ENCODE results near the gene PRDM5.

The PRDM5 gene

GRCh38 chr4:120922381-120923206 lies at the start of gene PRDM5:
Gene PRDM5, minus strand, starts transcription at chr4:120922726. Its CDS starts 118 bp downstream, at chr4:120922608.
- no peak for DNase-seq (ENCODE audit: low read depth)

GRCh38 chr4:120971884-120972283 lies 49.4 kb upstream of the PRDM5 start:
- DNase-seq (ENCODE audit: low read depth): no peak

- no peak for DNase-seq (ENCODE audit: low read depth)
Observed at GRCh38 chr4:120965938-120966337, 43.4 kb upstream of the PRDM5 start.

DNA sequence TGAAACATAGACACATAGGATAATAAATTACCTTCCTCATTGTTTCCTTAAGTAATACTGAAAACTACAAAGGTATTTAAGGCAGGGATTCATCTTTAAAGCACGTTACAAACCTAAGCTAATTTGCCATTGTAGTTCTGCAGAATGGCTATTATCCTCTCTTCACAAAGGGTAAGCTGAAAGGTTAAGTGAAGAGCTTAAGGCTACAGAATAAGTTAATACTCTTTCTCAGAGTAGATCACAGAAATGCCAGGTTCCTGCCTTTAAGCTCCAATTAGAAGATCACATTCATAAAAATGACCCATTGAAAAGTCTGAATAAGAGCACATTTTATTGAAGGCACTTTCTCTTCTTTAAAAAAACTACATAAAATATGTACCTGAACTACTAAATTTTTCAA lies 42.1 kb upstream of the PRDM5 start:
- no peak for DNase-seq (ENCODE audit: low read depth)

DNA sequence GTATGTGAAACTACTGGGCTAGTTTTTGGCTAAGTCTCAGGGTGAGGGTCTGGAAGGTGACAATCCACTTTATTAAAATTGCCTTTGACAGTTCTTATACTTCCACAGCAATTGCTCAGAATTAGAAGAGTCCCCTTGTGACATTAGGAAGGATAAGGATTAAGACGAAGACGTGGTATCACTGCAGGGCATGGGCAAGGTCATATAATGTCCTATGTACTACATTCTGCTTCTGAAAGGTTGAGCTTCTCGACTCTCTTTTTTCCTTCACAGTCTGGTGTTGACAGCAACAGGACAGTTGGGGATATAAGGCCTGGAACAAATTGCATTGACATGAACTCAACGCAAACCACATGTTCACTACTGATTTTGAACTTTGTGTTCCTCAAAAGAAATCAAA lies 40.9 kb upstream of the PRDM5 start:
- no peak for DNase-seq (ENCODE audit: low read depth)

- no peak for DNase-seq (ENCODE audit: low read depth)
Observed at GRCh38 chr4:120960656-120961267, 38.2 kb upstream of the PRDM5 start.

GRCh38 chr4:120948382-120948781 lies 25.9 kb upstream of the PRDM5 start:
- DNase-seq (ENCODE audit: low read depth): no peak

DNA sequence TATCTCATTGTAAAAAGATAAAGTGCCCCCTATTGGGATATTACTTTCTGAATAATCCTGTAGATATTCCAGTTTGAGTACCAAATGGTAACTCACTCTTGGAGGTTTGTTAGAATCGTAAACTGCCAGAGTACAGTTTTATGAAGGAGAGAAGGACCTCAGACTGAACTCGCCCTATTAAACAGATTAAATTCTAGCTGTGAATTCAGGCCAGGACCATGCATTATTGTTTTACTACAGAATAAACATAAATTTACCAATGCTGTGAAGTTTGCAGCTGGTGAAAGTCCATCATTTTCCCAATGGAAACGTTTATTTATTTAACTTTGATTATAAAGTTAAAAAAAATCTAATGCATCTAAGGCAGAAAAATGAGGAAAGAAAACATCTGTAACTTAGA lies 20.2 kb upstream of the PRDM5 start:
- no peak for DNase-seq (ENCODE audit: low read depth)

GRCh38 chr4:120940547-120940946 lies 18.0 kb upstream of the PRDM5 start:
- DNase-seq (ENCODE audit: low read depth): no peak

GRCh38 chr4:120939693-120940092 lies 17.2 kb upstream of the PRDM5 start:
- DNase-seq (ENCODE audit: low read depth): no peak

DNA sequence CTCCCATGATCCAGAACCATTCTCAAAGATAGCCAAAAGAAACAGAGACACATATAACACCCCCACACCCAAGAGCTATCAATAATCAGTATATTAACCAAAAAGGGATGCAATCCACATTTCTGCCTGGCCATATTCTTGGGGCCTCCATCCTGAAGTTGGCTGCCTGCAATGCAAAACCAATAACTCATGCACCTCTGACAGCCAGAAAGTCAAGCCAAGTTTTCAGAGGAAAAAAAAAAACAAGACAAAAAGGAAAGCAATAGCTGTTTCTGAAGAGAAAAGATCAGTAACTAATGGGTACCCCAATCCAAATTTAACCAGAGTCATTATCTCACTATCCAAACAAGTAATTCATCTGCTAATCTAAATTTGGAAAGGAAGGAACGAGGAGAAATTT lies 7.3 kb upstream of the PRDM5 start:
- no peak for DNase-seq (ENCODE audit: low read depth)

DNA sequence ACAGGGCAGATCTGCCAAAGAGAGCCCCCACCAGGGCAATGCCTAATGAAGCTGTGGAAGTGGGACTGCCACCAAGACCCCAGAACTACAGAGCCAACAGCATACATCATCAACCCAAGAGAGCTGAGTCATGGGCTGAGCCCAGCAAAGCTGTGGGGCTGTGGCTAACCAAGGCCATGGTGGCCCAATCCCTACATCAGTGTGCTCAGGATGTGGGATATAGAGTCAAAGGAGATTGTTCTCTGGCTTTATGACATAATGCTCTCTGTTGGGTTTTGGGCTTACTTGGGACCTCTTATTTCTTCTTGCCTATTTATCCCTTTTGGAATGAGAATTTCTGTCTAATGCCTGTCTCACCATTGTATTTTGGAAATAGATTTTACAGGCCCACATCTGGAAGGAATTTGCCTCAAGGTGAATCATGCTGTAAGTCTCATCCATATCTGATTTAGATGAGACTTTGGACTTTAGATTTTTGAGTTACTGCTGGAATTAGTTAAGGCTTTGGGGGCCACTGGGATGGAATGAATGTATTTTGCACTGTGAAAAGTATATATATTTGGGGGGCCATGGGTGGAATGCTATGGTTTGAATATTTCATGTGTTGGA lies 5.4 kb upstream of the PRDM5 start:
- no peak for DNase-seq (ENCODE audit: low read depth)

GRCh38 chr4:120926358-120927025 lies 4.0 kb upstream of the PRDM5 start:
- no peak for DNase-seq (ENCODE audit: low read depth)

DNA sequence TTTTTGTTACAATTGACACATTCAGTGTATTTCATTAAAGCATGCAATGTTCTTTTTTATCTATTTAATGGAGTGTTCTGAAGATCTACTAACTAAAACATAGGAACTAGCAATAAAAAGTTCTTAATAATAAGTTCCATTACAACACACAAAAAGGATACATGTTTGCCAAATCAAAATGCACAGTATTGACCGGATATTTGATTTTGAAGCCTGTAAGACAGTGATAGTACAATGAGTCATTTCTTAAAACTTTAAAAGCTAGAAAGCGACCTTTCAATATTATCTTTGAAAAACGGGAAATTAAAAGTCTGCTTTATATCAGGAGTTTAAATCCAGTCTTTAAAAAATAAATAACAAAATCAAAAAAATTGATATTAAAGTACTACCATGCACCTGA lies 2.4 kb upstream of the PRDM5 start:
- DNase-seq (ENCODE audit: low read depth): no peak

DNA sequence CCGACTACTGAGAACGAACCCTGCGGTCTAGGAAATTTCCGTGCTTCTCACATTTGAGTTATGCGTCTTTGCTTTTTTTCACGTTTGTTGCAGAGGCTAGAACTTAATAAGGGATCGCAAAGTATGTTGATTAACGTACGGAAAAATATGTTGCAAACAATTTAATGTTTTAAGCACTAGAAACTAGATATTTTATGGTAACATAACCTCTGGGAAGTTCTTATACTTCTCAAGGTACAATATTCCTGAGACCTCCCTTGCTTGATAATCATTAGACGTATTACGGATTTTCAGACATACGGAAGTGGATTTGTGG lies 639 bp upstream of the PRDM5 start:
- DNase-seq (ENCODE audit: low read depth): no peak

DNA sequence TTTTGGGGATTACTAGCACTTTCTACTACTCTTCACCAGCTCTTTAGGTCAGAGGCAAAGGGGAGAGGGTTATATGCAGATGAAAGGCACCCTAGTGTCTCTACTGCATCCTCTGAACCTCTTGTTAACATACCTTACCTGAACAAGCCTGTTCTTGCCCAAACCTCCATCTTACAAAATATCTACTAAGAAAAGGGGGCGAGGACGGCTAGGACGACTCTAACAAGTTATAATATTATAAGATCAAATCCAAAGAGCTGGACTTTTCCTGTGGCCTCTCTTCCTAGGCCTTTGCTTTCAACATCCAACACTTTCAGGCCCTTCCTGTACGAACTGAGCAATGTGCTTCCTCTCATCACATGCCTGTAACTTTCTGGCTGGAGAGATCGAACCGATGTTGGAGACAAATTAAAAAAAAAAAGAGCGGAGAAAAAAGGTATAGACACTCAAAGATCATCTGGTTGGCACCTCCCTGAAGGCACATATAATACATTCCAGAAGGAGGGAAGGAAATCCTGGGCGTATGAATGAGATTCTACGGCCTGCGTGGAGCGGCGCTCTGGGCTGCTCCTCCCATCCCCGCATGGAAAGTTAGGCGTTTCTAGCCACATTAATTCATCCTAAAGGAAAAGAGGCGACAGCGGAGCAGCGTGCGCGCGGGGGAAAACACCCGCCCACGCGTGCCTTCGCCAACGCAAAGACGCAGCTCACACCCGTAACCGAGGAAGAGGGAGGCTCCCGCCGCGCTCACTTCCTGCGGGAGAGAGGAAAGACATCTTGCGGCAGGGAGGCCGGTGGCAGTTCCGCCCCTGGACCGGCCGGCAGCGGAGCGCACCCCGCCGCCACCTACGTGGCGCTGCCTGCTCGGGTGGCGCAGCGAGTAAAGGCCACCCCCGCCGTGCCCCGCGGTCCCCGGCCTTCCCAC lies 808 bp downstream of the PRDM5 start:
- DNase-seq (ENCODE audit: low read depth): peak; percentile 7

DNA sequence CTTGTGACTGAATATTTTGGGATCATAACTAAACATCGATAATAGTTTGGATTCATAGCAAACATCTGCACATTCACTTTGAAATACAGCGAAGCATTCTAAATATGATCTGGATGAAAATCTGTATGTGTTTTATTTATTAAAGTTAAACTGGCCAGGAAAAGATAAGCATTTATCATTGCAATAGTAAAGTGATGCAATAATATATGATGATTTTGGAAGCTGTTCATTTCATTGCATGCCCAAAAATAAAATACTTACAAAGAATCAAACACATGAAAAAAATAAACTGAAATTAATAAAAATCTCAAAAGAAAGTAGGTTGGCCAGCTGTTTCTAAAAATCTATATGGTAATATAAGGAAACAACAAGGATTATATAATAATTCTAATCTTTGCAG lies 1.9 kb downstream of the PRDM5 start:
- no peak for DNase-seq (ENCODE audit: low read depth)

- DNase-seq (ENCODE audit: low read depth): no peak
Observed at GRCh38 chr4:120919358-120919757, 3.2 kb downstream of the PRDM5 start.

- no peak for DNase-seq (ENCODE audit: low read depth)
Observed at GRCh38 chr4:120918788-120919187, 3.7 kb downstream of the PRDM5 start.

DNA sequence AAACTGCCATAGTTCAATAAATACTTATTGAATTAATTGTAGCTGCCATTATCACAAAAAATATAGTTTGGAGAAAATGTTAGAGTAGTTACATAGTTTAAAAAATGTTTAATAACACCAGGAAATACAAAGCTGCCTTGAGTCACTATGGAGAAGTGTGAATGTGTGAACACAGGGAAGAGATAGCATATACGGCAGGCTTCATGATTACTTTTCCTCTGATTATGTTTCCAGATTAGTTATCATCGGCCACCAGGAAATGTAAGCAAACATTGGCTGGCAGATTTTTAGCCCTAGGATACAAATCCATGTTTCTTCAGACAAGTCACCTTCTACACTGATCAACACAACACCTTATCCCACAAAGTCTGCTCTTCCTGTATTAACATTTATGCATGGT lies 4.4 kb downstream of the PRDM5 start:
- DNase-seq (ENCODE audit: low read depth): no peak

- no peak for DNase-seq (ENCODE audit: low read depth)
Observed at GRCh38 chr4:120916937-120917336, 5.6 kb downstream of the PRDM5 start.

- no peak for DNase-seq (ENCODE audit: low read depth)
Observed at GRCh38 chr4:120915336-120915735, 7.2 kb downstream of the PRDM5 start.

Measured in stimulated activated CD8-positive, alpha-beta memory T cell treated with anti-CD3 and anti-CD28 coated beads, Interleukin-15, amount 100 ng/mL, for 24 hours (primary cell).